HG03064 (cell line): ENCODE results near the gene TKFC.

ENCODE experiments used
- ATAC-seq: cut with Tn5 transposase; IDR thresholded peaks from one replicate; pipeline ENCODE4 v1.9.1; 2021; ENCODE audit warnings: low read depth; ENCODE audit not compliant: unreplicated experiment

Gene TKFC, protein sequence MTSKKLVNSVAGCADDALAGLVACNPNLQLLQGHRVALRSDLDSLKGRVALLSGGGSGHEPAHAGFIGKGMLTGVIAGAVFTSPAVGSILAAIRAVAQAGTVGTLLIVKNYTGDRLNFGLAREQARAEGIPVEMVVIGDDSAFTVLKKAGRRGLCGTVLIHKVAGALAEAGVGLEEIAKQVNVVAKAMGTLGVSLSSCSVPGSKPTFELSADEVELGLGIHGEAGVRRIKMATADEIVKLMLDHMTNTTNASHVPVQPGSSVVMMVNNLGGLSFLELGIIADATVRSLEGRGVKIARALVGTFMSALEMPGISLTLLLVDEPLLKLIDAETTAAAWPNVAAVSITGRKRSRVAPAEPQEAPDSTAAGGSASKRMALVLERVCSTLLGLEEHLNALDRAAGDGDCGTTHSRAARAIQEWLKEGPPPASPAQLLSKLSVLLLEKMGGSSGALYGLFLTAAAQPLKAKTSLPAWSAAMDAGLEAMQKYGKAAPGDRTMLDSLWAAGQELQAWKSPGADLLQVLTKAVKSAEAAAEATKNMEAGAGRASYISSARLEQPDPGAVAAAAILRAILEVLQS

DNA sequence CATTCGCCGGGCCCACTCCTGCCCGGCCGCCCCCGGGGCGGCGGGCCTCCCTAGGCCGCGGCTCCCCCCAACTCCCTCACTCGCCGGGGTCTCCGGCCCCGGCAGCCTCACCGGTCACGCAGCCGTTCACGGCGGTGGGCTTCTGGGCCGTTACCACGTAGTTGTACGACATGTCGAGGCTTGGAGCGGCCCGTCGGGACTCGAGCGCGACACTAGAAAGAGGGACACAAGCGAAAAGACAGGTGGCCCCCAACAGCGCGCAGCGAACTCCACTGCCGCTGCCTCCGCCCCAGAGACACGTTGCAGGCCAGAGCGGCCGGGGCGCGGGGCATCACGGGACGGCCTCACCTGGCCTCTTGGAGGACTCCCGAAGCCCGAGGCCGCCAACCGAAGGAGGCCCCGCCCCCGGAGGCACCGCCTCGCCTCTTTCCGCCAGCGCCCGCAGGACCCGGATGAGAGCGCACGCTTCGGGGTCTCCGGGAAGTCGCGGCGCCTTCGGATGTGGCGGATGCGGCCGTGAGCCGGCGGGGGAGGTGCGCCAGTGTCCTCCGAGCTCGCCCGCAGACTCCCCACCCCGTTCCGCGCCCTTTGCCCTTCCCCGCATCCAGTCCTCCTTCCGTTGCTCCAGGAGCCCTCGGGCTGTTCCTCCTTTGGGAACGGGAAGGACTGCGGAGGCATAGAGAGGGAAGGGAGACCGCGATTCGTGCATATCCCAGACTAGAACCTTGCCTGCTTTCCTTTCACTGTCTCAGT lies at the start of gene TKFC, which contains the start of gene DDB1:
Gene TKFC (plus strand): TSS at position 432 of the 753 bp plus-strand sequence. CDS start 1,501 bp downstream, outside the sequence.
Gene DDB1 (minus strand): TSS at position 309 of the 753 bp plus-strand sequence. CDS start 137 bp downstream, at position 172.
- ATAC-seq: peak; percentile 85

DNA sequence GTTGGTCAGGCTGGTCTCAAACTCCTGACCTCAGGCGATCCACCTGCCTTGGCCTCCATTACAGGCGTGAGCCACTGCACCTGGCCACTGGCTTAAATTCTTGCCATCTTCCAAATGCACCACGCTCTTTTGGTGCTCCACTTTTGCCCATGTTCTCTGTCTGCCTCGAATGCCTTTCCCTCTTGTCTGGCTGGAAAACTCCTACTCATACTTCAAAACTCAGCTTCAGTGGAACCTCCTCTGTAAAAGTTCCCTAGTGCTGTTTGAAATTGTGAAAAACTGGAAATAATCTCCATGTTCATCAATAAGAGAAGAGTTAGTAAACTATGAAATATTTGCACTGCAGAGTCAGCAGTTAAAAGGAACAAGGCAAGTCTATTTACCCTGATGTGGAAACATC lies 49.4 kb upstream of the TKFC start:
- ATAC-seq: no peak

DNA sequence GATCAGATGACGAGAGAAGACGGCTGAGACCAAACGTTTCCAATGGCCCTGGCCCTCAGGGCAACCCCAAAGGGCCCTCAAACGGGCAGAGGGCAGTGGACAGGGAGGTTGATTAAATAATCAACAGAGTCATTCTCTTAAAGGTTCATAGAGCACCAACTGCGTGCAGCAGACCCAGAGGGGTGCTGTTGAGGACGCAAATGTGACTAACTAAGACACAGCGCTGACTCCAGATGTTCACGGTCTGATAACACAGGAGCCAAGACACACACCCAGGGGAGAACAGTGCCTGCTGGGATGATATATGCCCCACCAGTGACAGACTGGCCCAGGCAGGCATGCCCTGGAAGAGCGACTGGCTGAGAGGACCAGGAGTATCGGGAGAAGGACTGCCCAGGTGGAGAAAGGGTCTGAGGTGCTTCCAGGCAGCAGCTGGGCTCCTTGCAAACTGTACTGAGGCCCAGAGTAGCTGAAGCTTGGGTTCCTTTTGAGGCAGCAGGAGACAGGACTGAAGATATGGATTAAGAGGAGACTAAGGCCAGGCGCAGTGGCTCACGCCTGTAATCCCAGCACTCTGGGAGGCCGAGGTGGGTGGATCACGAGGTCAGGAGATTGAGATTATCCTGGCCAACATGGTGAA lies 45.6 kb upstream of the TKFC start:
- no peak for ATAC-seq

DNA sequence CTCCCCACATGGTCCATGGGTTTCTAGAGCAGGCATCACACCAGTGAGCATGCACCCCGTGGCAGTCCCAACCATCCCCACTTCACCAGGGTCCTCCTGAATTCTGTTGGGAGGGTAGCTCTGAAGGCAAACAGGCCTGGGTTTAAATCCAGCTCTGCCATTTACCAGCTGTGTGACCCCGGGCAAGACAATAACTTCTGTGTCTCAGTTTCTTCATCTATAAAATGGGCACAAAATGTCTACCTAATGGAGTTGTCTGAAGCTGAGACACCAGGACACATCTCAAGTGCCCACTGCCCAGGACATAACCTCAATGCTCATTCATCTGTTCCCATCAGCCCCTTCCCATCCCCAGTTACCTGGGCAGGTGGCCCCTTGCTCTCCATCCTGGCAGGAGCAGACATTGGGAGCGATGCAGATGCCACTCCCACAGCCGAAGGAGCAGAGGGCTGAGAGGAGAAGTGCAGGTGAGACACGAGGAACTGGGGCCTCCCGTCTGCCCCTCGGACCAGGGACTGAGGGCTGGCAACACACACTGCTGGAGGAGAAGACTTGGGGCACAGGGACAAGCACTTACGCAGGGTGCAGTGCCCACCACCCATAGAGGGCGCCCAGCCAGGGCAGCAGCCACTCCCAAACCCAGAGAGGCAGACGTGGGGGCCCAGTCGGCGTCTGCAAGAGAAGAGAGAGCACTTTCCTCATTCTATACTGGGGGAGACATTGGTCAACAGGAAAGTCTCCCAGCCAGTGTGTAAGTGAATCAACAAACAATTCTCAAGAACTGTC lies 41.9 kb upstream of the TKFC start:
- ATAC-seq: no peak

DNA sequence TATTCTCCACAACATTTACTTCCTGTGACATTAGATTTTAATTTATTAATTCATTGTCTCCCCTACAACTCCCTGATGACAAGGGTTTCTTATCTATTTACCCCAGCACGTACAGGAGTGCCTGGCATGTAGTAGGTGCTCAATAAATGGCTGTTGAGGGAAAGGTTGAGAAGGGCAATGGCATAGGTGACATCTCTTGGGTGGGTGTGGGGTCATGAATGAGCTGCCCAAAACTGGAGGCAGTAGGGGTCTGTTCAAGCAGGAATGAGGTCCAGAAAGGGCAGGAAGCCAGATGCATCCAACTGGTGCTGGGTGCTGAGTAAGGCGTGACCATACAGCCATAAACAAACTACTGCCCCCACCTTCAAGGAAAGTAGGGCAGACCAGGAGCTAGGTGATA lies 40.7 kb upstream of the TKFC start:
- no peak for ATAC-seq

DNA sequence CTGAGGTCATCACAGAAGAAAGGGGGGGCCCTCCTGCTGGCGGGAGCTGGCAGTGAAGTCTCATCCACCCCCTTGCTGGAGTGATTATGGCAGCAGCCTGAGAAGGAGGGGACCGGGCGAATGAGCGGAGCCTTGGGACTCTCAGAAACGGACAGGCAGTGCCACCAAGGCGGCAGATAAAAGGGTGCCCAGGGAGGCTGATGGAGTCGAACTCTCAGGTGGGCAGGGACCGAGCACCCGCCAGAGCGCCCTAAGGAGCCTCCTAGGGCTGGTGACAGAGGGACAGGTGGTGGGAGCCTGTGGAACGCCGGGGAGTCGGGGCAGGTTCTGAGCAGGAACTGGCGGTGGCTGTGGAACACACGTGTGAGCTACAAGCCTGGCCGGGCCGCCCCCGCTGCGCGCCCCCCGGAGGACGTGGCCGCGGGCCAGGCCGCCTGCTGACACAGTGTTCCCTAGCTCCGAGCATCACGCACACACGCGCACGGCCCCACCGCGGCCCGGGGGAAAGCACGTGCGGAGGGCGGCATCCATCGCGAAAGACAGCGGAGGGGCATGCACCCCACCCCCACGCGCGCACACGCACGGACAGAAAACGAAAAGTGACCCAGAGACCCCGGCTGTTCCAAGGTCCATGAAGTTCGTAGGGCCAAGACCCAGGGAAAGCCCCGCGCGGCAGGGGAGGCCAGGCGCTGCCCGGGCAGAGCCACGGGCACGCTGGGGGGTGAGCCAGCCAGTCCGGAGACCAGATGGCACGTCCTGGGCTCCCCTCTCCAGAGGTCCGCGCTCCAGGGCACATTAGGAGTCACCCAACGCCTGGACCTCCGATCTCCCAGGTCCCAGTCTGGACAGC lies 38.9 kb upstream of the TKFC start:
- ATAC-seq: peak; percentile 36

DNA sequence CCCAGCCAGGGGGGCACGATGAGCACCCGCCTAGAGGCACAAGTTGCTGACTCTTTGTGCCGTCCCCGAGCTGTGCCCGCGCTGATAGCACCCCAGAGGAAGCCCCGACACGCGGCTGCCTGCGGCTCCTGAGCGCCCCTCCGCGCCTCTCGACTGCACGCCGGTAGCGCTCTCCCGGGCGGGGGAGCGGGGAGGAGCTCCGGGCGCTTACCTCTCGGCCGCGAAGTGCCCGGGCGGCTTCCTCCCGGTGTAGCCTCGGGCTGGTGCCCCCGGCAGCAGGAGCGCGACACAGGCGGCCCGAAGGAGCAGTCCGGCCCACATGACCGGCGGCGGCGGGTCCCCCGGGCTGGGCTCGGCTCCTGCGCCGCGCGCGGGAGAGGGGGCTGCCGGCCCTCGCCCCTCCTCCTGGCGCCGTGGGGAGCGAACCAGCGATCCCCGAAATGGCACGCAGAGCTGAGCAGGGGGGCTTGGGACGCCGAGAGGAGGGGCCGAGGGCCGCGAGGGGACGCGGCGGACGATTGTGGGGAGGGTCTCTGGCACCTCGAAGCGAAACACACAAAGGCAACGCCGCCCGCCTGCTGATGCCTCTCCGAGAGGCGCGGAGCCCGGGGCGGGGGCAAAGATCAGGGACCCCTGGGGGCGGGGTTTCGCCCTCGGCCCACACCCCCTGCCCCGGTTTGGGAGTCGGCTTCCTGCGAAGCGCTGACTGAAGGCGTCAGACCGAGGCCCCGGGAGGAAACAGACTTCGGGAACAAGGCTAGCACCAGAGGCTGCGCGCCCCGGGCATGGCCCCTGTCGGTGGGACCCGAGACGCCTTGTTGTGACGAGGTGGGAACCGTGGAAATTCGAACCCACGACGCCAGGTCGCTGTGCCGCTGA lies 38.1 kb upstream of the TKFC start, which contains the start of gene VWCE:
Gene VWCE (minus strand): TSS at position 600 of the 879 bp plus-strand sequence. CDS start 279 bp downstream, at position 321.
- ATAC-seq: peak; percentile 67

DNA sequence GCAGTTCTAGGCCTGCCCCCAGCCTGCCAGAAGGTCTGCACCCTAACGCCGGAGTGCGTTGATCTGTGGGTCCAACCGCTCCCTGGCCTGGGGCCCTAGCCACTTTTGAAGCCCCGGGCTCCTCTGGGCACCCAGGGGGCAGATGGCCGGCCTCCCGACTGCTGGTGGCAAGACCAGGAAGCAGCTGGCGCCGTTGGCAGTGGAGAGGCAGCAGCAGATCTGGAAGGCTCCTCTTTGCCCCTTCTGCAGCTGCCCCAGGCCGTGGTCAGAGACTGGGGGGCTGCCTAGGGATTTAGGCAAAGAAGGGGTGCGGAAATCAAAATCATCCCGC lies 37.5 kb upstream of the TKFC start:
- ATAC-seq: no peak

DNA sequence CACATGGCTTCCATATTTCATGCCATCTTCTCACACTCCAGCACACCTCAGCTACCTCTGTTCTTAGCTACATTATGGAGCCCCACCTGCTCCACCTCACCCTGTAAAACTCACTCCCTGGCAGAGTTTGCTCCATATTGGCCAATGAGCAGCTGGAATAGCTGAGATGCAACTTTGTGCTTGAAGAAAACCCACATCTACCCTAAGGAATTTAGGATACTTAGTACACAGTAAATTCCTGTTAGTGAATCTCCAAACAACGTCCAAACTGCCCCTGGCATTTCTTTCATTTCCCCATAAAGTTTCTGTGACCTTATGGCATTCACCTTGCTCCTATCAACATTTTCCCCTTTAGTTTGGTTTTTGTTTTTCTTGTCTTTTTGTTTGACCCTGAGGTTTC lies 35.7 kb upstream of the TKFC start:
- no peak for ATAC-seq

DNA sequence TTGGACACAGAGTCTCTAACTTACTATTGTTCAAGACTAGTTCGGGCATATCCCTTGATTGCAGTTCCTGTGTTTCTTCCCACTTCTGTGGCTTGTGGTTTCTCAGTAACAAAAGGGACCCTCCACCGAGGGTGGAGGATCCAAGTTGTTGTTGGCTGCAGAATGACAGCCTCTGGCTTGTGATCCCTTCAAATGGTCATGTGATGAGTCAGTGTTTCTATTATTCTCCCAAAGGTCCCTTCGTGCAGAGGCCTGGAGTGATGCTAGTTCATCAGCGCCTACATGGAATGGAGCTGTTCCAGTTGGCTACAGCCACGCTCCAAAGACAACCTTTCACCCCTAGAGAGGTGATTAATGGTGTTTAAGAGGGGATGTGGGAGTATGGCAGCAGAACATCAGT lies 35.3 kb upstream of the TKFC start:
- ATAC-seq: no peak

DNA sequence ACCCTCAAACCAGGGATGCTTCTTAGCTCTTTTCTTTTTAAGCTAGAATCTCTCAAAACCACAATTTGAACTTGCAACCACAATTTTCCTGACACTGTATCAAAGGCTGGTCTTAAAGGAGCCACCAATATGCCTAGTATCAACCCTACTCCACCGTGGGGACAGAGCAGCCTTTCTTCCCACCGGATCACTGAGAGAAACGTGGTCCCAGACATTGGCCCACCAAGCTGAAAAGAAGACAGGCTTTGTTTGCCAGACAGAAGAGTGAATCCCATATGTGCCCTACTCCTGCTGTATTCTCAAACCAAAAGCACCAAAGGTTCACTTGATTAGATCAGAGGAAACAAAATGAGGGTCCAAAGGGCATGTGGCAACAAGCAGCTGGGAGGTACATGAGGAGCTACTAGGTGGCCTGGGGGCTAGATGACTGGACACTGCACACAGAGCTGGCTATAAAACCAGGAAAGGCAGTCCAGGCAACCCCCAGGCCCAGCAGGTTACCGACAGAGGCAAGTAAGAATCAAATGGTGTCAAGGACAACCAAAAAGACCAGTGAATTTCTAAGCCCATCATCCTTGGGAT lies 34.3 kb upstream of the TKFC start:
- no peak for ATAC-seq

DNA sequence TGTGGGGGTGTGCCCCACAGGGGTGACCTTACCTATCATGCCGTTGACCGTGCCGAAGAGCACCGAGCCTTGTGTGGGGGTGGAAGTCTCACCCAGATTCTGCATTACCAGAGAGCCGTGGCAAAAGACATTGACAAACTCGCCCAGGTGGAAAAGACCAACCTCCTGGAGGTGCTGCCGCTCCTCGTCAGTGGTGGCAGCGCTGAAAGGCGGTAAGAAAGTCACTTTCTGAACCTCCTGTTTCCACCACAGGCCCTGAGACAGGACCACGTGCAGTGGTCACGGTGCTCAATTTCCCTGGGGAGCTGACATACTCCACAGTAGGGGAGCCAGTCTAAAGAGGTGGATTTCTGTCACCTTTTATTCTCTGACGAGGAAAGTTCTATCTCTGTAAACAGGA lies 30.5 kb upstream of the TKFC start:
- no peak for ATAC-seq

DNA sequence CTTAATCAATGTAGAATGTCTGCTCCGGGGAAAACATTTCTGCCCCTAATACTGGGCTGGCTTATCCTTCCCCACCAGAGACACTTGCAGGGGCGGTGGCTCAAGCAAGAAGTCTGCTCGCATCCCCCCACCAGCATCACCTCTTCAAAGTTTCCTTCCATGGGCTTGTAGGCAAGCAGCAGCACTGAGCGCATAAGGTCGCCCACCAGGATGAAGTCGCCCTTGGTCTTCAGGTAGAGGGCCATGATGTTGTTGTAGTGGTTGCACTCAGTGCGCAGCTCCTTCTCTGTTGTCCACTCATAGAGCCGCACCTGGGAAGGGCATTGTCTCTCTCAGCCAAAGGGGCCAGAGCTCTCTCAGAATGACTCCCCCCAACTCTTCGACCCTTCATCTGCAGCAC lies 29.3 kb upstream of the TKFC start:
- no peak for ATAC-seq

DNA sequence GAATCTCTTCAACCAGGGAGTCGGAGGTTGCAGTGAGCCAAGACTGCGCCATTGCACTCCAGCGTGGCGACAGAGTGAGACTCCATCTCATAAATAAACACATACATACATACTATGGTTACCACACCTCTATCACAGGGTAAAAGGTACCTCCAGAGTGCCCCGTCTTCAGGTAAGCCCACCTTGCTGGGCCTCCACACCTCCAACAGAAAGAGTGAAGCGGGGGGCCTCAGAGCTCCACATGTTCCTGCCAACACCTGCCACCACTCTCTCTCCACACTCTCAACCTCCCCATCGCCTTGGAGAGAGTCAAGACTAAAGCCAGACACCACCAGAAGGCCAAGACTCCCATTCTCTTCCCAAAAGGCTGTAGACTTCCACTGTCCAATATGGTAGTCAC lies 27.6 kb upstream of the TKFC start:
- no peak for ATAC-seq

DNA sequence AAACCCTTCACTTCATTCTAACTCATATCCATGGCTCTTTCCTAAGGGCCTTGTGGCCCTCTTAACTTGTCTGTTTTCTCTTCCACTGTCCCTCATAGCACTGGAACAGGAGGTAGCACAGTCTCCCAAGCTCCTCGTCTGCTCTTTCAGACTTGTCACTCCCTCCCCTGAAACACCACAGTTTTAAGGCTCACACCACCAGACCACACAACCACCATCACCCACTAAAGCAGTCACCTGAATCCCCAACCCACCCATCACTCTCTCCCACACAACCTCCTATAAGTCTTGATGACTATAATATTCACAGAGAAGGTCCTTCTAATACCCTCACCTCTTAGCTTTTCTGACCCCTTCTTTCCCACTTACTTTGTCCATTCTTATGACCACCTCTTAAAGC lies 26.8 kb upstream of the TKFC start:
- ATAC-seq: no peak

DNA sequence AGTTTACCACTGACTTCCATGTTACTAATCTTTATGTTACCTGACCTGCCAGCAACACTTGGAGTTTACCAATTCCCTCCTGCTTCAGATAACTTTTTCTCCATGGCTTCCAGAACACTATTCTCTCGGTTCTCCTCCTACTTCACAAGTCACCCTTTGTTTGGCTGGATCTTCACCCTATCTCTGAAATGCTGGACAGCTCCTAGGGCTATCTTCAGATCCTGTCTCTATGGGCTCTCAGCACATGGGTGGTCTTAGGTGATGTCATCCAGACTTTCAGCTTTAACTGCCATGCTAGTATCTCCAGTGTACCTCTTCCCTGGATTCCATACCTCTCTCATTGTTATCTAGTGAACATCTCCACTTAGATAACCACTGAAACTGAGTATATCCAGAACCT lies 25.7 kb upstream of the TKFC start:
- ATAC-seq: no peak

DNA sequence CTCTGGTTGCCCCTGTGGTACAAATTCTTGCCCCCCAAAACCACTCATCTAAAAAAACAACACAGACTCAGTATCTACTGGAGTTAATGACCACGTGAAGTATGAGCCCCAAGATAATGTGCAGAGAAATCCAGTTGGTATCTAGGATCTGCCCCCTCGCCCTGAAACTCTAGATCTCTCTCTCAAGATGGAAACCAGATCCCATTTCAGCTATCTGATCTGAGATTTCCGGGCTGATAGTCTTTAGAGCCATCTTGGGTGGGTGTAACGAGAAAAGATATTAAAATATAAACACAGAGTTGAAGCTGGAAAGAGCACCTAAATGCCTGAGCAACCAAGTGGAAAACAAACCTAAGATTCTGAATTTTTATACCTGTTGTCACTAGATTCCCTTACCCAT lies 23.9 kb upstream of the TKFC start:
- no peak for ATAC-seq

DNA sequence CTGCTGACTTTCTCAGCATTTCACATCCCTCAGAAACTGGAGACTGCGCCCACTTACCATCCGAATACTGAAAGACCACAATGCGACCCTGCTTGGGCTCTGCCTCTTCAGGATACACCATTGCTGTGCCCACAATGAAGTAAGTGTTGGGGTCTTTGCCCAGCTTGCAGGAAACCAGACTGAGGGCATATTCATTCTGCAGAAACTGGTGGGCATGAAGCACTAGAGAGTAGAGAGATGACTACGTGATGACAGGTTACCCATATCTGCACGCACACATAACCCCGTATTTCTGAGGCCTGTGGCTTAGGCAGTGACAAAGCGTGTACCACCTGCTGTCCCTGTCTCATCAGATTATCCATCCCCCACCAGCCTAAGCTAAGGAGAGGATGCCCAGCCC lies 23.3 kb upstream of the TKFC start:
- no peak for ATAC-seq
